DMS153 treated with DMSO at 0.1 percent for 48 hours (cell line): ENCODE data around the gene ROBO1.
A peak's percentile ranks its signal among the peaks of the same experiment; 100 is the strongest.
"Not testable (repeated sequence)": the region's sequence is repeated elsewhere in the genome, so short reads cannot be mapped to it uniquely, and the experiment has no call there.

Source experiments
- DNase-seq: peaks from one replicate; lab custom pipeline; 2025; ENCODE audit not compliant: unreplicated experiment; lab: John Stamatoyannopoulos, UW

Gene ROBO1

GRCh38 chr3:78888635-78889034, 879.2 kb downstream of the ROBO1 start:
- no peak for DNase-seq

- DNase-seq = no peak
Observed at GRCh38 chr3:78887547-78888011, 880.2 kb downstream of the ROBO1 start.

DNA sequence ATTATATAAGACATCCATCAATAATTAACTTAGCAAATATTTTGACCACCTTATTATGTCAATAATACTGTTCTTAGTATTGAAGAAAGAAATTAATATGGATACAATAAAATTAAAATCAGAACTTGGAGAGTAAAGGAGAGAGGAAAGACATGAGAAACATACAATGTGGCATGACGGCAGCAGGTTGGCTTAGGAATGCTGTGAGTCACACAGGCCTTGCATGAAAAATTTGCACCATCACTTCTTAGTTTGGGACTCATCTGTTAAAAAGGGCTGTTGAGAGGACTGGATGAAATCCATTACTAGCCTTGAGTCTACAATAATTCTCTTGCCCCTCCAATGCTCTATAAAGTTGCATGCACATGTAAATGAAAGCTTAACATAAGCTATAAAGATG, 880.8 kb downstream of the ROBO1 start:
- no peak for DNase-seq

DNA sequence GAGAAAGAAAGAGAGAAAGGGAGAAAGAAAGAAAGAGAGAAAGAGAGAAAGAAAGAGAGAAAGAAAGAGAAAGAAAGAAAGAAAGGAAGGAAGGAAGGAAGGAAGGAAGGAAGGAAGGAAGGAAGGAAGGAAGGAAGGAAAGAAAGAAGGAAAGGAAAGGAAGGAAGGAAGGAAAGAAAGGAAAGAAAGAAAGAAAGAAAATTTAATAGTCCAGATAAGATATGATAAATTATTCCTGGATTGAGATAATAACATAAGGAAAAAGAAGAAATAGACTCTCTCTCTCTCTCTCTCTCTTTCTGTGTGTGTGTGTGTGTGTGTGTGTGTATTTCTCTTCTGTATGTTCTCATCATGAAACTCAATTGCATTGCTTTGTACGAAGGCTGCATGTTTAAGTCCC, 883.2 kb downstream of the ROBO1 start:
- DNase-seq = not testable (repeated sequence)

DNA sequence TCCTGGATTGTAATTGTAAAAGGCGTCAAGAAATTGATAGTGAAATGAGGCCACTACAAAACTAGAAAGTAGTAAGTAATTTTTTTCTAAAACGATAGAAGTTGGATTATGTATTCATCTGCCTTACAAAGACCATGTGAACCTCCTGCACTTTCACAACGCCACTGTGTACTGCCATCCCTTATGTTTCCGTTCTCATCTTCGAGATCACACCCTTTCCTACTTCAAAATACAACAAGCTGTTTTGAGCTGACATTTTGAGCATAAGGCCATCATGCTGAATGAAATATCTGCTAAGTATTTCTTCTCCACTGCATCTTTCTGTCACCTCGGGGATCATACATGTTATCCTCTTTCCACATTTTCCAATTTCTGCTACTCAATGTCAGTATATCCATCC, 885.5 kb downstream of the ROBO1 start:
- DNase-seq = no peak

DNA sequence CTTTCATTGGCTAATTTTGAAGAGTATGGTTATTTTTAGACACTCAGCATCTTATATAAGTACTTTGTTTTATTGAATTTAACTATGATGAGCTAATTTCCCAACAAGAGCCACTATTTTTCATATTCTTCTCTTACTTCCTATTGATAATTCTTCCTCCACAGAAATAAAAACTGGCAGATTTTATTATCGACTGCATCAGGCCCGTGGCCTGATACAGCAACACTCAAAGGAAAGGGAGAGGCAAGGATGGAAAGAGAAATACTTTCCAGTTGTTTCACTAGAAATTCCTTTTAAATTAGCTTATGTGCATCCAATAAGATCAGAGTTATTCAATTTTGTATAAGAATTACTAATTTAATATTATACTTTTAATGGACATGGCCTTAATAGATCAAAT, 886.3 kb downstream of the ROBO1 start:
- DNase-seq = no peak

DNA sequence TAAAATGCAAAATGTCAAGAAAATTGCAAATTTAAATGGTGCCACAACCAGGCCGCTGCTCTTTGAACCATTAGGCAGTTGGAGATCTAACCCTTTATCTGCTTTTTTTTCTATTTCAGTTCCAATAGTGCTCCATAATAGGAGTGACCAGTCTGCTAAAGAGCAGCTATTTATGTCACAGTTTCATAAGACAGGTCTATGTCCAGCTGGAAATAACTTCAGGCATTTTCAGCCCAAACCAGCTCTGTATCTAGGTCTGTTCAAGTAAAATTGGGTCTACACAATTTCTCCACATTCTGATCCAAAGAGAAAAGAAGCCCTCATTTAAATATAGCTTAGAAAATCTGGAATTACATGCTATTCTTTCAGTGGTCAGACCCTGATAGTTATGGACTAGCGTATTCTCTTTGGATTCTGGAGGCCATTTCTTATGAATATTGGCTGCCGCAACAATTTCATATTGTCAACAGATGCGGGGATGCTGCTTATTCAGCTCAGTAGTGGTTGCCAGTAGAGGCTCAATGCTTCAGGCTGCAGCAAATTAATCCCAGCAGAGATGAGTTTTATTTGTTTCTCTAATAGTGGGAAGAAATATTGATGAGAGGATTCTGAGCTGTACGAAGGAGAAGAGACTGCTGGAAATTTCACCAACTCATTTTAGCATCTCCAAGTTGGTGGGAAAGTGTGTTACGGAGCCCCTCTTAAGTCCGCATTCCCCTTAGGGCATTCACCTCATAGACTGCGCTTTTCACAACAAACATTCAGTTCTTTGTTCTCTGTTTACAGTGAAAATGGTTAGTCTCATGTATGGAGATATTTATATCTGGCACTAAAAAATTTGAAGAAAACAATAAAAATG, 887.0 kb downstream of the ROBO1 start:
- DNase-seq = no peak

- no peak for DNase-seq
Observed at GRCh38 chr3:78879295-78879860, 888.4 kb downstream of the ROBO1 start.

DNA sequence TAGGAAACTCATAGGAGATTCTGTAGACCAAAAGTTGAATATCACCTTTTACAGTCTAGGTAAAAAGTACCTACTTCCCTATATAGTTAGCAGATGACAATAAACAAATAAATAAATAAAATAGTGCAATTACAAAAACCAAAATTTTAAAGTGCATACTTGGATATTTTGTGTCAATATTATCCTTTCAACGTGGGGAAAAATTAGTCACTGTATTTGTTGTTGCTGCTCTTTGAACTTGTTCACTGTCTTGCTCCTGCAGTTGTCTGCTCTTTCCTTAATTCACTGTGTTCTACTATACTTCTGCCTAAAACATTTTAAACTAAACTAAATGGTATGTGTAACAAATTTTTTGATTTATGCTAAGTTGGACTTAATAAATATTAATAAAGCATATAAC, 889.0 kb downstream of the ROBO1 start:
- DNase-seq = no peak

GRCh38 chr3:78878011-78878410, 889.8 kb downstream of the ROBO1 start:
- DNase-seq = no peak

DNA sequence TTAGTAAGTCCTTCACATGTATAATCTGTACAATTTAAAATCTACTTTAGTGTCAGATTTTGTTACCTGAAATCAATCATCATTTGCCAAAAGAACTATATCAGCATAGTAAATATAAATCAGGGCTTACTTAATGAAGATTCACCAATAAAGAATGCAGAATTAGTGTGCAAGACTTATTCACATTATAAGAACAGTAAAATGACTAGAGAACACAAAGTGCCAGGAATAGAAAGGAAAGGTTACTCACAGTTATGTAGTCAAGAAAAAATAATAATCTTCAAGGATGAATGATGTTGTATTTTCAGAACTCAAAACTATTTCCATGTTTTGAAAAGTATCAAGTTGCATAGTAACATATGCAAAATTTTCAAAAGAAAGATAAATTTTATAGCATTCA, 891.9 kb downstream of the ROBO1 start:
- no peak for DNase-seq

- no peak for DNase-seq
Observed at GRCh38 chr3:78875436-78875835, 892.4 kb downstream of the ROBO1 start.

DNA sequence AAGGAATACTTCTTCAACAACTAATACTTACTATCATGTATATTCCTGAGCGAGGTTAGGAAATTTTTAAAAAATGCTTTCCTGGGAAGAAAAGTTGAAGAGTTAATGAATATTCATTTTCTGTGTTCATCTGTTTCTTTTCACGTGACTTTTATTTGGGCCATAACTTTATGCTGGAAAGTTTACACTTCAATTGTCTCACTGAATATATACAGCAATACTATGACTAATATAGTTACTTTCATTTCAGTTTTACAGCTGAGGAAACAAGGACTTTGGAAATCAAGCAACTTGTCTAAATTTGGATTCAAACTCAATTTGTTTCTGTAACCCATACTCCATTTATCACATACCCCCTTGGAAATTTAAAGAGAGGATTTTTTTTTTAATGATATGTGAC, 894.2 kb downstream of the ROBO1 start:
- no peak for DNase-seq

DNA sequence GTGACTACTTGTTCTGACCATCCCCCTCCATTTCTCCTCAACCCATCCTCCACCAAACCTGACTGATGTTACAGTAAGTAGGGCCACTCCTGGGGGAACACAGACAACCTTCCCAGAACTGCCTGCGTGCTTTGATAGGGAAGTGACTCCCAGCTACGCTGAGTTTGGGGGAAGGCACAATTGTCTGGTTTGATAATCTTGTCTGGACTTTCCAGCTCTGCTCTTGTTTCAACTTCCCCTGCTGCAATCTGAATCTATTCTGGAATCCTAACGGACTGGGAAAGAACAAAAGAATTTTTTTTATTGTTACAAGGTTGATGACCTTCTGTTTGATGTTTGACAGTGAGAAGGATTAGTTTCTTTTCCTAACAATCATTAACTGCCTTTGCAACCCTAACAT, 895.6 kb downstream of the ROBO1 start:
- DNase-seq = no peak

DNA sequence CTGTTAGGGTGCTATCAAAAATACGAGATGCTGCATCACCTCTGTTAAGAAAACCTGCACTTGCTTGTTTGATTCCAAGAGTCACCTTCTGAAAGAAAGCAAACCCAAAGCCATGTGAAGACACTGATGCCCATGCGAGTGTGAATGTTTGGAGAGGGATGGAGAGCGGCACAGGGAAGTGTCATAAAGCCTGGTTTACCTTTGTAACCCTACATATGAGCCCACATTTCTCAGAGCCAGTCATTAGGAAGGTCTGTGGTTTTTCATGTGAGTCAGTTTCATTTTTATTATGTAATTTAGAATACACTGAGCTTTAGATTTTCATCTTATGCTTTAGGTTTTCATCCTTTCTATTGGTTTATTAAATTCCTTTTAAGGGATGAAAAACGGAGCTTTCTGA, 896.8 kb downstream of the ROBO1 start:
- DNase-seq = no peak

DNA sequence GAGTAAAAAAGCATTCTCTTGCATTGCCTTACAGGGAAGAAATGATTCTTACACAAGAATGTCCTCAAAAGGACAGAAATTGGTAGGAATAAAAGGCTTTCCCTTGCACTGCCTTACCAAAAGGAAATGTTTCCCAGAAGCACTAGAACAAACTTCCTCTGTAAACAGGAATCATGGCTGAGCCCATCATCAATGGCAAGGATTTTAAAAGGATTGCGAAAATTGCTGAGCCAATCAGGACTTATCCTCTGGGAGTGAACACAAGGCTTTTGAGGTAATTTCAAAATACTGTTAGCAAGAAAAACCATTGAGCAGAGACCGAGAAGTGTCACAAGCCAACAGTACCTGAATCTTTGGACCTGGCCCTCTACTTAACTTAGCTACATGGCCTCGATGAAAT, 897.3 kb downstream of the ROBO1 start:
- DNase-seq = no peak

DNA sequence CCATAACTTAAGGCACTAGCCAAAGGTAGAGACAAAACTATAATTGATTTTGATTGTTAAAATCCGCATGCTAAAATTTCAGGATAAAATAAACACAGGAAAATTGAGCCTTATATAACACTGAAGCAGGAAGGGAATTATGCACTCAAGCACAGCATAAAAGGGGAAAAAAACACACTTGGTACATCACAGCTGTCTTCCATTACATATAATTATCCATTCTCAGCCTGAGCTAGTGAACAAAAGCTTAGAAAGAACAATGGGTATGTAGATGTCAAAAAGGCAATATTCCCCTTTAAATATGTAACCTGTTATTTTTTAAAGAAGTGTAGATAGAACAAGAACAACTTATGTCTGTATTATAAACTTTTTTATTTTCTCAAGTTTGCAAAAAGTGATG, 899.2 kb downstream of the ROBO1 start:
- DNase-seq = peak; percentile 6

GRCh38 chr3:78867409-78868372, 900.1 kb downstream of the ROBO1 start:
- no peak for DNase-seq

DNA sequence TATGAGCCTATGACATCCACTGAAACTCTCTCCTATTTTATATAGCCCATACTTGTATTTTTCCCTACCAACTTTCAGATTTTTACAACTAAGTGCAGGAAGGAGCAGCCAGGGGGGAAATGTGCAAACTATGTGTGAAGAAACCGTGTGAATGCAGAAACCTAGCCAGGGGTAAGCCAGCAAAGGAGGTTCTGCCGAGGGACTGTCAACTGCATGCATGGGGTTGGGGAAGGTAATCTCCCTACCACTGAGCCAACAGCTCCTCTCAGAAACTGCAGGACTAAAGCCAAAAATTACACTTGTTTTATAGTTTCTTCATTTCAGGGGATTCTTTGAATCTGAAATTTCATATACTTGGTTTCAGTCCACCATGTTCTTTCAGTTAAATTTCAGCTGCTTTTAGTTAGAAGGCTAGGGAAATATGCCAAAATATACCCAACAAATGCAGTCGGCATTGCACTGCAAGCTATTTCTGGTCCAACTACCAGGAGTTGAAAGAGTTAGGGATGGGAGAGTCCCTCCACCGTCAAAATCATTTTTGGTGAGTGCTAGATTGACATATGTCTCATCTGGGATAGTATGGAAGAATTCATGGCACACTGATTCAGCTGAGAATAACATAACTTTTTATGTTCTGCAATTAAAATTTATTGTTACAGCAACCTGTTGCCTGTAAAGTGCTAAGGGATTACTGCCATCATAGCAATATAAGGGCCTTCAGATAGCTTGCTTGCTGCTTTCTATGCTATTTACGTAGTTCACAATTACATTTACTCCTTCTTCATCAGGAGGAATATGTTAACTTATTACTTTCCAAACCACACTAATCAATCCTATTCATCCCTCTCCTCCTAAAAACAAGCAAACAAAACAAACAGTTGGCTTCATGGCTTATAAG, 904.2 kb downstream of the ROBO1 start:
- no peak for DNase-seq

DNA sequence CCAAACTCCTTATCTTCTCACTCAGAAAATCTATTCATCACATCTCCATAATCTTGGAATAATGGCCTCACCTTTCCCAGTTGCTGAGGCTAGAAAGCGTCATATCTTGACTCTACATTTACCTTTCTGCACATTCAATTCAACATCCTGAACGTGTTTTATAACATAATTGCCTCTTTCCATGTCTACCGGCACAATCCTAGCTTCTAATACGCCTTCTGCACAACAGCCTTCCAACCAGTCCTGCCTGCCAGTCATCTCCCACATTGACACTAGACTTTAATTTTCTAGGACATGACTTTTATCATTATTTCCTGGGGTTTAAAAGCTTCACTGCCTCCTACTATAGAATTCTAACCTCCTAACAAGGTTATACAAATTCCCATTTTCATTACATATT, 906.6 kb downstream of the ROBO1 start:
- DNase-seq = no peak

DNA sequence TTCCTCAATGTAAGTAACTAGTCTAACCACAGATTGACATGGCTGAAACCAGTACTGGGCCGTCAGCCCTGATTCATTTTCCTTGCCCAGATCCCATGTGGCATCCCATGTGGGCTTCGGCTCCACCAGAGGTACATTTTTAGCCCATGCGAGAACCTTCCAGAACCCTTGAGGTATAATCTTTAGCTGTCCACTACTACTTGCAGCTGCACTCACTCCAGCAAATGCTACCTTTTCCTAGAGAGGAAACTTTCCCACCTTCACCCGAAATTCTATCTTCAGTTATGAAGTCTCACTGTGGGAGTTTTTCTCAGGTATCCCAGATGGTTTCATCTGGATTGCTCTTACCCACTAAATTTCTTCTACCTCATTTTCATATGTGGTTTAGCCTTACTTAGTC, 907.2 kb downstream of the ROBO1 start:
- DNase-seq = no peak
